Panc1 (cell line): ENCODE data around the gene PARP15. TPM values are rescaled to one million over a fixed set of nuclear protein-coding genes. Genes with fewer than 3 reads are reported as not detected.

Experiments used
- ATAC-seq: fragments of 200-7000 bp; cut with Tn5 transposase; 2 replicates; pipeline ENCODE4 v1.9.1; 2020; ENCODE audit warnings: mild to moderate bottlenecking, moderate library complexity
- BruUV-seq: library from RNA; stranded (reverse); fragments of 400-500 nt; replicated peaks from 2 replicates; lab custom pipeline; 2021; lab: Mats Ljungman, UMichigan
- CTCF ChIA-PET: fragments of 300-600 bp; sonication (Branson Sonifier 250); formaldehyde crosslinking; loops from one replicate; lab custom pipeline; 2022; ENCODE audit warnings: antibody characterized with exemption; lab: Charles Lee
- POLR2A ChIA-PET: fragments of 300-600 bp; sonication (Branson Sonifier 250); formaldehyde crosslinking; loops from one replicate; lab custom pipeline; 2022; ENCODE audit warnings: antibody characterized with exemption; lab: Charles Lee
- DNase-seq: peaks from one replicate; pipeline ENCODE4 v3.0.0-alpha.2; 2010; ENCODE audit warnings: low read depth, low spot score
- H3K27ac ChIP-seq: 2 replicates; pipeline ENCODE4 v1.5.1; 2011; ENCODE audit warnings: mild to moderate bottlenecking, low read length, inconsistent platforms
- H3K27me3 ChIP-seq: fragments of 200-500 bp; sonication (Bioruptor generic); 2 replicates; pipeline ENCODE4 v1.6.0; 2014; ENCODE audit warnings: low read length, inconsistent platforms; ENCODE audit not compliant: control insufficient read depth, insufficient read depth
- H3K36me3 ChIP-seq: fragments of 200-500 bp; sonication (Bioruptor generic); 2 replicates; pipeline ENCODE4 v1.5.1; 2014; ENCODE audit warnings: inconsistent platforms, mild to moderate bottlenecking, low read length, moderate library complexity; ENCODE audit not compliant: control insufficient read depth, insufficient read depth
- H3K4me1 ChIP-seq: 2 replicates; pipeline ENCODE4 v1.5.1; 2011; ENCODE audit warnings: inconsistent platforms, mild to moderate bottlenecking, low read length, moderate library complexity; ENCODE audit not compliant: control insufficient read depth, insufficient read depth
- H3K4me3 ChIP-seq, 2 experiments: 2 replicates each; pipeline ENCODE4 v1.5.1; 2011 to 2012; ENCODE audit warnings: low read depth in 2 of 2, low read length in 2 of 2, mild to moderate bottlenecking in 2 of 2, inconsistent platforms in 1 of 2, moderate library complexity in 1 of 2
- H3K9me3 ChIP-seq: fragments of 200-500 bp; sonication (Bioruptor generic); 2 replicates; pipeline ENCODE4 v1.5.1; 2014; ENCODE audit warnings: low read depth, mild to moderate bottlenecking, inconsistent platforms, low read length, moderate library complexity; ENCODE audit not compliant: control insufficient read depth, insufficient read depth
- CTCF ChIP-seq: fragments of 450-650 bp; IDR thresholded peaks from 2 replicates; pipeline ENCODE4 v1.5.1; 2017; ENCODE audit warnings: mild to moderate bottlenecking
- POLR2AphosphoS5 ChIP-seq: IDR thresholded peaks from 2 replicates; pipeline ENCODE4 v1.6.1; 2012; ENCODE audit warnings: mild to moderate bottlenecking, low read depth, low read length, moderate library complexity
- SIN3A ChIP-seq: IDR thresholded peaks from 2 replicates; pipeline ENCODE4 v1.6.1; 2012; ENCODE audit warnings: low read depth, mild to moderate bottlenecking, low read length, moderate library complexity, borderline replicate concordance; ENCODE audit not compliant: insufficient read depth
- TCF7L2 ChIP-seq: IDR thresholded peaks from 2 replicates; pipeline ENCODE4 v1.6.1; 2011; ENCODE audit warnings: mild to moderate bottlenecking, low read depth, low read length, inconsistent platforms
- in situ Hi-C: cut with HindIII; loops from 2 replicates; pipeline ENCODE4 v1.10.0; 2016; ENCODE audit warnings: low sequenced_read_pairs, low pct_unique_long_range_greater_than_20kb
- intact Hi-C: fragments of 100-400 bp; cut with micrococcal nuclease; formaldehyde crosslinking; loops from one replicate; pipeline ENCODE4 v1.10.0; 2022; ENCODE audit not compliant: unreplicated experiment
- total RNA-seq: library from RNA; stranded (reverse); gene quantifications from one replicate; pipeline ENCODE4 v1.2.1, GENCODE V29; 2021; ENCODE audit not compliant: unreplicated experiment
- TF ChIP-seq, protein P1 (sequence below), 2 experiments: IDR thresholded peaks; 2 replicates each; pipeline ENCODE4 v1.6.1; 2011 to 2012; ENCODE audit warnings: low read depth in 2 of 2, control low read depth in 1 of 2, low read length in 1 of 2, mild to moderate bottlenecking in 1 of 2, moderate library complexity in 1 of 2; ENCODE audit not compliant: insufficient read depth in 1 of 2

PARP15 gene
- total RNA-seq, 1 experiment from 2014 or later = 0.21 TPM

DNA sequence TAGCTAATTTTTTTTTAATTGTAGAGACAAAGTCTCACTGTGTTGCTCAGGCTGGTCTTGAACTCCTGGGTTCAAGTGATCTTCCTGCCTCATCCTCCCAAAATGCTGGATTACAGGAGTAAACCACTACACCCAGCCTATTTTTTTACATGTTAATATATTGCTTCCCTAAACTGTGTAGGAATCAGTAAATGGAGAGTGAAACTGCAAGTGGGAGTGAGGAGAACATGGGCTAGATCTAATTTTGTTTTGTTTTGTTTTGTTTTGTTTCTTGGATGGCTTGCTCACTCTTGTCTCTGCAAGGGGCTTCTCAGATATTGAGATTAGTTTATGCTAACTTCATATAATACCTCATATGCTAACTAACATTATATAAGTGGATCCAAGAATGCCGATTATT is 31.5 kb downstream of the PARP15 start:
- CTCF ChIA-PET = no interaction called here
- POLR2A ChIA-PET = no interaction called here
- peaks cover 6% of the 10 kb centered on the region; the same call in 1 of the 2 replicates for H3K4me1 ChIP-seq
- no peak overlapping the region for H3K27ac ChIP-seq
- no peaks in the 10 kb centered on the region for H3K27me3 ChIP-seq
- BruUV-seq = no TSS peak
- intact Hi-C loops = no loop called here
- DNase-seq = no peak
- H3K4me3 ChIP-seq = no peak overlapping the region
- no peak for ATAC-seq
- in situ Hi-C loops = no loop called here
- no peak for TF ChIP-seq POLR2AphosphoS5
- TF ChIP-seq TCF7L2 = no peak
- TF ChIP-seq SIN3A = no peak
- TF ChIP-seq, protein P1, sequence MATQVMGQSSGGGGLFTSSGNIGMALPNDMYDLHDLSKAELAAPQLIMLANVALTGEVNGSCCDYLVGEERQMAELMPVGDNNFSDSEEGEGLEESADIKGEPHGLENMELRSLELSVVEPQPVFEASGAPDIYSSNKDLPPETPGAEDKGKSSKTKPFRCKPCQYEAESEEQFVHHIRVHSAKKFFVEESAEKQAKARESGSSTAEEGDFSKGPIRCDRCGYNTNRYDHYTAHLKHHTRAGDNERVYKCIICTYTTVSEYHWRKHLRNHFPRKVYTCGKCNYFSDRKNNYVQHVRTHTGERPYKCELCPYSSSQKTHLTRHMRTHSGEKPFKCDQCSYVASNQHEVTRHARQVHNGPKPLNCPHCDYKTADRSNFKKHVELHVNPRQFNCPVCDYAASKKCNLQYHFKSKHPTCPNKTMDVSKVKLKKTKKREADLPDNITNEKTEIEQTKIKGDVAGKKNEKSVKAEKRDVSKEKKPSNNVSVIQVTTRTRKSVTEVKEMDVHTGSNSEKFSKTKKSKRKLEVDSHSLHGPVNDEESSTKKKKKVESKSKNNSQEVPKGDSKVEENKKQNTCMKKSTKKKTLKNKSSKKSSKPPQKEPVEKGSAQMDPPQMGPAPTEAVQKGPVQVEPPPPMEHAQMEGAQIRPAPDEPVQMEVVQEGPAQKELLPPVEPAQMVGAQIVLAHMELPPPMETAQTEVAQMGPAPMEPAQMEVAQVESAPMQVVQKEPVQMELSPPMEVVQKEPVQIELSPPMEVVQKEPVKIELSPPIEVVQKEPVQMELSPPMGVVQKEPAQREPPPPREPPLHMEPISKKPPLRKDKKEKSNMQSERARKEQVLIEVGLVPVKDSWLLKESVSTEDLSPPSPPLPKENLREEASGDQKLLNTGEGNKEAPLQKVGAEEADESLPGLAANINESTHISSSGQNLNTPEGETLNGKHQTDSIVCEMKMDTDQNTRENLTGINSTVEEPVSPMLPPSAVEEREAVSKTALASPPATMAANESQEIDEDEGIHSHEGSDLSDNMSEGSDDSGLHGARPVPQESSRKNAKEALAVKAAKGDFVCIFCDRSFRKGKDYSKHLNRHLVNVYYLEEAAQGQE (IDR thresholded peaks at IDR 0.05; ENCODE audit: insufficient read depth in 1 of 2, low read depth in 2 of 2, low read length in 1 of 2) = no peak
- no peak for TF ChIP-seq CTCF
- H3K36me3 ChIP-seq = no peaks in the 10 kb centered on the region
- H3K9me3 ChIP-seq = no peaks in the 10 kb centered on the region

GRCh38 chr3:122609798-122610559 is 32.5 kb downstream of the PARP15 start:
- DNase-seq (peak; percentile 51), ATAC-seq (peak; percentile 92)
- TF ChIP-seq, protein P1 (IDR thresholded peaks at IDR 0.05; ENCODE audit: insufficient read depth in 1 of 2, low read depth in 2 of 2, low read length in 1 of 2) = no peak
- TF ChIP-seq POLR2AphosphoS5 (no peak), SIN3A (no peak), CTCF (no peak), TCF7L2 (no peak)
- H3K36me3 ChIP-seq = no peaks in the 10 kb centered on the region
- ChIA-PET POLR2A (no interaction called here), CTCF (no interaction called here)
- H3K27me3 ChIP-seq = no peaks in the 10 kb centered on the region
- H3K9me3 ChIP-seq = no peaks in the 10 kb centered on the region
- H3K4me1 ChIP-seq = peaks cover 6% of the 10 kb centered on the region; the same call in 1 of the 2 replicates
- in situ Hi-C loops = no loop called here
- H3K27ac ChIP-seq = peak overlapping the region; percentile 34; the same call in 1 of the 2 replicates
- H3K4me3 ChIP-seq = no peak overlapping the region
- intact Hi-C loops = no loop called here
- BruUV-seq = no TSS peak
